NCI-H187 (cell line): Measurements from ENCODE around the gene JPH4.
A peak's percentile ranks its signal among the peaks of the same experiment; 100 is the strongest.
"Not testable (repeated sequence)": the region's sequence is repeated elsewhere in the genome, so short reads cannot be mapped to it uniquely, and the experiment has no call there.

Experiments
- DNase-seq, 2 experiments: peaks; one replicate each; lab custom pipeline; 2025; lab: John Stamatoyannopoulos, UW

The JPH4 gene

GRCh38 chr14:23609001-23609400 is 30.4 kb upstream of the JPH4 start:
- no peak for DNase-seq

GRCh38 chr14:23608454-23608853 is 29.9 kb upstream of the JPH4 start:
- no peak for DNase-seq

- DNase-seq: no peak
Observed at GRCh38 chr14:23605931-23606585, 27.5 kb upstream of the JPH4 start.

- DNase-seq: no peak
Observed at GRCh38 chr14:23604675-23605170, 26.1 kb upstream of the JPH4 start.

- no peak for DNase-seq
Observed at GRCh38 chr14:23604148-23604547, 25.6 kb upstream of the JPH4 start.

DNA sequence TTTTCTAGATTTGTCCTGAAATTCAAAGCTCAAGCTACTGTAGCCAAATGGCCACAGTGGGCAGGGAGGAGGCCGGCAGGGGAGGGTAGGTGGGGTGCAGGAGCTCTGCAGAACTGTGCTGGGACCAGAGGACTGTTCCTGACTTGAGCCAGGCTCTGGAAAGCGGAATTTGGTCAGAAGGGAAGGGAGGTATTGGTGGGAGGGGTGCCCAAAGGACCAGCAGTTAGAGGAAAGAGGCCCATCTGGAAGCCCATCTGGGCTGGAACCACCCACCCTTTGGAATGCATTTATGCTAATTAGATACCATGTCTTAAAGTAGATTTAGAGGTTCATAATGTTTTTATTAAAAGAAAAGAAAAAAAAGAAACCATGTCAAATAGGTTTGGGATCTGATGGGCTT is 24.5 kb upstream of the JPH4 start:
- DNase-seq: no peak

DNA sequence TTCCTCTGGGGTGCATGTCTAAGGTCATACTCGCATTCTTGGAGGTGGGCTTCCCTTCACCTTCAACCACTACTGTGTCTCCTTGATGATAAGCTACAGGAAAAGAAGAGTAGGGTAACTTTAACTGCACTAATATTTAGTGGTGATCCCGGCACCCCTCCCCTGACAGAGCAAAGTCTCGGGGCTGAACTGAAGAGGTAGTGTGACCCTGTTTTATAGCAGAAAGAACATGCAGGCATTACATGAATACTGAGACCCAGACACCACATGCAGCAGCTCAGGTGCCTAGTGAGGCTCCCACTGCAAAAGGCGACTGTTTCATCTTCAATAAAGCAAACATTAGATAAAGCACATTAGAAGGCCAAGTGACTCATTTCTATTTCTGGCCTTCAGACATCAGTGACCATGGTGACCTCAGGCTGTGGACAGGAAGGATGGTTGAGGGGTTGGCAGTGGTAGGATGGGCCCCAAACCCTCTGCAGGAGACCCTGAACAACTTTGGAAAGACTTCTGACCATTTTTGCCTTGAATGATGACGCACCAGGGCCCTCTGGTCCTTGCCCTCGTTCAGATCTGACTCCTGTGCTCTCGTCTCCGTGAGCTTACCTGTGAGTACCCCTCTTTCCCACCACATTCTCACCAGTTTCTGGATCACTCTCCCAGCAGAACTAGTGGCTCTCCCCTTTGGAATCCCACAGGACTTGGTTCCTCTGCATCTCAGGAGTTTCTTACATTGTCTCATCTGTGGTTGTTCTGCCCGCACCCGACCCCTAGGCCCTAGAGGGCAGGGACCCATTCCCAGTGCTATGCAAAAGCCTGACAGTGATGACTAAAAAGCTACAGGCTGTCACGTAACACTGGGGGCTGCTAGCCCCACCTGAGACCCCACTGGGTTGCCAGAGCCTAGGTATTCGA is 23.8 kb upstream of the JPH4 start:
- DNase-seq: no peak

GRCh38 chr14:23601845-23602180 is 23.2 kb upstream of the JPH4 start:
- DNase-seq: no peak

GRCh38 chr14:23601424-23601823 is 22.8 kb upstream of the JPH4 start:
- no peak for DNase-seq

- no peak for DNase-seq
Observed at GRCh38 chr14:23600806-23601205, 22.2 kb upstream of the JPH4 start.

DNA sequence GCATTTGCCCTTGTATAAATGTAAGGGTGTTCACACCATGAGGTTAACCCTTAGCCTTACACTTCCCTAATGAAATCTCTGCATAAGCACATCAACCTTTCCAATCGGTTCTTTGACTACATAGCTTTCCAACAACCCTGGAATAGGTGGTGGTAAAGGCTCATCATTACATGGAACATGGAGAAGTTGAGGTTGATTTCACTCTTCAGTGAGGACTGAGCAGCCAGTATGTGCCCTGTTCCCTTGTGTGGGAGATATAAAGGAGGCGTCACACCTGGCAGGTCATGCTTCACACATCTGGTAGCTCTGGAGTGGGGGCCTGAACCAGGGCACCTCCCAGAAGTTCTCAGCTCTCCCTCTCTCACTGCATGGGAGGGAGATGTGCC is 21.7 kb upstream of the JPH4 start:
- no peak for DNase-seq

GRCh38 chr14:23594191-23594590 is 15.6 kb upstream of the JPH4 start:
- DNase-seq: not testable (repeated sequence)

GRCh38 chr14:23590198-23590597 is 11.6 kb upstream of the JPH4 start:
- DNase-seq: no peak

GRCh38 chr14:23589606-23590005 is 11.0 kb upstream of the JPH4 start:
- no peak for DNase-seq

GRCh38 chr14:23588884-23589598 is 10.5 kb upstream of the JPH4 start:
- DNase-seq: peak; percentile 33 to 42

DNA sequence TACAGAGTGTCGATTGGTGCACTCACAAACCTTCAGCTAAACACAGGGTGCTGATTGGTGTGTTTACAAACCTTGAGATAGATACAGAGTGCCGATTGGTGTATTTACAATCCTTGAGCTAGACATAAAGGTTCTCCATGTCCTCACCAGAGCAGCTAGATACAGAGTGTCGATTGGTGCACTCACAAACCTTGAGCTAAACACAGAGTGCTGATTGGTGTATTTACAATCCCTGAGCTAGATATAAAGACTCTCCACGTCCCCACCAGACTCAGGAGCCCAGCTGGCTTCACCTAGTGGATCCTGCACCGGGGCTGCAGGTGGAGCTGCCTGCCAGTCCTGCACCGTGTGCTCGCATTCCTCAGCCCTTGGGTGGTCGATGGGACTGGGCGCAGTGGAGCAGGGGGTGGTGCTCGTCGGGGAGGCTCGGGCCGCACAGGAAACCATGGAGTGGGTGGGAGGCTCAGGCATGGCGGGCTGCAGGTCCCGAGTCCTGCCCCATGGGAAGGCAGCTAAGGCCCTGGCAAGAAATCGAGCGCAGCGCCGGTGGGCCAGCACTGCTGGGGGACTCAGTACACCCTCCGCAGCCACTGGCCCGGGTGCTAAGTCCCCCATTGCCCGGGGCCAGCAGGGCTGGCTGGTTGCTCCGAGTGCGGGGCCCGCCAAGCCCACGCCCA is 6.1 kb upstream of the JPH4 start:
- not testable (repeated sequence) for DNase-seq

GRCh38 chr14:23583761-23584526 is 5.4 kb upstream of the JPH4 start:
- DNase-seq: not testable (repeated sequence)

GRCh38 chr14:23582906-23583760 is 4.5 kb upstream of the JPH4 start:
- no peak for DNase-seq

GRCh38 chr14:23580948-23581281 is 2.3 kb upstream of the JPH4 start:
- no peak for DNase-seq

DNA sequence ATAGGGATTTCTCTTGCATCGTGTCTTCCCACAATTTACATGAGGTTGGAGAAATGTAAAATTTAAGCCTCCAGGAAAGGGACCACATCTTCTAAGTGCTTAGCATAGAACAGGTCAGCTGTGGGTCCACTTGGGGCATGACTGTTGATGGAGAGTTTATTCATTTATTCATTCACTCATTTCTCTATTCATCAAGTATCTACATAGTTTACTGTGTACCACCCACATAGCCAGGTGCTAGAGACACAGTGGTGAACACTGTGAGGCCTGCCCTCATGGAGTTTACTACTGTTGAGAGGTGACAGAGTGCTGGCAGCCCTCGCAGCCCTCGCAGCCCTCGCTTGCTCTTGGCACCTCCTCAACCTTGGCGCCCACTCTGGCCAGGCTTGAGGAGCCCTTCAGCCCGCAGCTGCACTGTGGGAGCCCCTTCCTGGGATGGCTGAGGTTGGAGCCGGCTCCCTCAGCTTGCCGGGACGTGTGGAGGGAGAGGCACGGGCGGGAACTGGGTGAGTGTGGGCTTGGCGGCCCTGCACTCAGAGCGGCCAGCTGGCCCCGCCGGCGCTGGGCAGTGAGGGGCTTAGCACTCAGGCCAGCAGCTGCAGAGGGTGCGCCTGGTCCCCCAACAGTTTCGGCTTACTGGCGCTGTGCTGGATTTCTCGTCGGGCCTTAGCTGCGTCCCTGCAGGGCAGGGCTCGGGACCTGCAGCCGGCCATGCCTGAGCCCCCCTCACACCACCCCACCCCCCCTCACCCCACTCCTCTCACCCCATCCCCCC is 1.7 kb upstream of the JPH4 start:
- DNase-seq: no peak
